ENCODE measurements around the gene C16orf87. TPM values are rescaled to one million over a fixed set of nuclear protein-coding genes. Genes with fewer than 3 reads are reported as not detected.

The C16orf87 gene
- polyA plus RNA-seq, 3 donors, result 30.9 to 34.1 (median 33.6) TPM

DNA sequence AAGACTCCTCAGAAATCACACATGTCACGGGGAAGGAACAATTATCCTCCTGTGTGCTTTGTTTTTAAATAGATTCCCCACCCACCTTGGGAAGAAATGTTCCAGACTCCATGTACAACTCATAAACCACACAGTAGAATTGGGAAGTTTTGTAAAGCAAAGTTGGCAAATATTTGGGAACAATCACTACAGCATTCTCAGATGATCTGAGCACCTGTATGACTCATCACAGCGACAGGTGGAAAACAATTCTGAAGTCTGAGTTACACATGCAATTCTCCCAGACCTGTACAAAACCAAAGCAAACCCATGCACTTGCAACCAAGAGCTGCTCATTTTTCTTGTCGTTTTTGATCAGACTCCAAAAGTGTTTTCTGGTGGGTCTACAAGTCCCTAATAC is 68.4 kb downstream of the C16orf87 start:
- DNase-seq (ENCODE audit: low read depth in 3 of 3, low spot score in 2 of 3), result no peak

DNA sequence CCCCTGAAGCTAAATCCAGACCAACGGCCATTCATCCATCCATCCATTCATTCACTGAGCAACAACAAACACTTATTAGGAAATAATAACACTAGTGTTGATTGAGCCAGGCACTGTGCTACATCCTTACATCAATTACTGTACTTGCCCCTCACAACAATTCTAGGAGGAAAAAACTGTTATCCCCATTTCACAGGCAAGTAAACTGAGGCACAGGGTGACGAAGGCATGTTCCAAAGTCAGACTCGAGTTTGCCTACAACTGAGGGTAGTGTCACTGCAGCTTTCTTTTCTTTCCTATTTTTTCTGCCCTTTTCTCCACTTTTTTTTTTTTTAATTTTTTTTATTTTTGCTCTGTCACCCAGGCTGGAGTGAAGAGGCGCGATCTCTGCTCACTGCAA is 71.7 kb downstream of the C16orf87 start:
- no peak for DNase-seq (ENCODE audit: low read depth in 3 of 3, low spot score in 2 of 3)

DNA sequence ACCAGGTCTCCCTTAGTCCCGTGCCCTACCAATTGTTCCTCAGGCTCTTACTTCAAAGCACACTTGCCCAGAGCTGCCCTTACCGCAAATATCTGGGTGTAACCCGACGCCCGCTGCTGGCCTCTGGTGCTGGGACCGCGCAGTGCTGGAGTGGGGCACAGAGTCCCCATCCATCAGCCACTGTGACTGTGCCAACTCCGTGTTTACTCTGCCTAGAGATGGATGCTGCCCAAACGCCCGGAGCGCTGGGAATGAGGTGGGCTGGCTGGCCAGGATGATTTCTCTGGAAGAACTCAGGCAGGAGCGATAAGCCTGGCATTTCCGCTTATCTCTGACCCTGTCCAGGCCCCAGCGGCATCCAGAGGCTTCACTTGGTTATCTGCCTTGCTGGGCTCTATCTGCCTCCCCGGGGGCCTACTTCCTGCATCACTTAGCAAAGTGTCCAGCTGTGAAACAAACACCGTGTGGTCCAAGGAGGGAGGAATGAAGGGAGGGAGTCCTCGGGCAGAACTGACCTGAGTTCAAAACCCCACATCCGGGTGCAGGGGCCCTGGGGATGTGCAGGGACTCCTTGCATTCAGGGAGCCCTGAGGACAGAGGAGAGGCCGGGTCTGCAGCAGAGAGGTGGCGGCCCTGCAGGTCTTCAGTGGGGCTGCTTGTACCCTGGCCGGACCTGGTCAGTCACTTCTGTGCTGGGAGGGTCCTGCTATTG is 73.5 kb downstream of the C16orf87 start:
- DNase-seq (ENCODE audit: low read depth in 3 of 3, low spot score in 2 of 3), result no peak

DNA sequence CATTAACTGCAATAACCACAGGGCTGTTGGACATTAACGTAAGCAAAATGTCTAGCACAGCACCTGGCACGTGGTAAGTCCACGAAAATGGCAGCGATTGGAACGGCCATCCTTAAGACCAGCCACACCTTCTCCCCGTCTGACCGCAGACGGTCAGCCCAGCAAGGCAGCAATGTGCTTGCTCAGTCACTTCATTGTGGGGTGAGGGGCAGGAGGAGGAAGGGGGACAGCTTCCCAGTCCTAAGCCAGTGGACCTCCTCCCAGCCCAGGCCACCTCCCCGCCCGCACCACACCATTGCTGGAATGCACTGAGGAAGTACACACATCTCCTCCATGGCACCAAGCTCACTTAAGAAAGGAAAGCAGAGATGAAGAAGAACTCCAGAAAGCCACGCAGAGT is 74.2 kb downstream of the C16orf87 start:
- DNase-seq (ENCODE audit: low read depth in 3 of 3, low spot score in 2 of 3), result no peak

DNA sequence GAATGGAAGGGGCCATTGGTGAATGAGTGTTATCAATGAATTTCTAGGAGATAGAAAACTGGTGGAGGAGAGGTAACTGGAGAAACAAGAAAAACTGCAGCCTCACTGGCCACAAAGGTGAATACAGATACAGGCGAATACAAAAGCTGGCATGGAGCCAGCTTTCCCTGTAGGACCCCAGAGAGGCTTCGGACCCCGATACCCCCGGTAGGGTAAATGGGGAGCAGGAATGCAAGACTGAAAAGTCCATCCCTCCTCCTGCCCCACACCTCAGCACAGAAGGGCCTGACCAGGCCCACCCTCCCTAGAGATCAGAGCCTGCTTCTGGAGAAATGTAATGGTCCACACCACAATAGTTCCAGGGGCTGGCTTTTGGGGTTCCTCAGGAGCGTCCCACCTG is 78.0 kb downstream of the C16orf87 start:
- DNase-seq (ENCODE audit: low read depth in 3 of 3, low spot score in 2 of 3), result no peak

DNA sequence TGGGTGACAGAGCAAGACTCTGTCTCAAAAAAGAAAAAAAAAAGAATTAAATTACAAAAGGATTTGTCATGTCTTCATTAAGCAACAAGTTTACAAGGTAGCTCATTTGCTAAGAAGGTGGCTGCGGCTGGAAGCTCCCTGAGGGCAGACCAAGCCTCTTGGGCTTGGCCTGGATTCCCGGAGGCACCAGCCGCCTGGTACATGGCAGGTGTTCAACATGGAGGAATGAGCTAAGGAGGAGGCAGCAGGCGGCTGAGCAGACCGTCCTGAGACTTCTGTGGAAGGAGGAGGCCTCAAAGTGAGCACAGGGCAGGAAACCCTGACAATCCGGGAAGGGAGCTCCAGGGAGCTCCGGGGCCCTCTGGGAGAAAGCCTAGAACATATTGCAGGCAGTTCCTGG is 79.6 kb downstream of the C16orf87 start:
- no peak for DNase-seq (ENCODE audit: low read depth in 3 of 3, low spot score in 2 of 3)

DNA sequence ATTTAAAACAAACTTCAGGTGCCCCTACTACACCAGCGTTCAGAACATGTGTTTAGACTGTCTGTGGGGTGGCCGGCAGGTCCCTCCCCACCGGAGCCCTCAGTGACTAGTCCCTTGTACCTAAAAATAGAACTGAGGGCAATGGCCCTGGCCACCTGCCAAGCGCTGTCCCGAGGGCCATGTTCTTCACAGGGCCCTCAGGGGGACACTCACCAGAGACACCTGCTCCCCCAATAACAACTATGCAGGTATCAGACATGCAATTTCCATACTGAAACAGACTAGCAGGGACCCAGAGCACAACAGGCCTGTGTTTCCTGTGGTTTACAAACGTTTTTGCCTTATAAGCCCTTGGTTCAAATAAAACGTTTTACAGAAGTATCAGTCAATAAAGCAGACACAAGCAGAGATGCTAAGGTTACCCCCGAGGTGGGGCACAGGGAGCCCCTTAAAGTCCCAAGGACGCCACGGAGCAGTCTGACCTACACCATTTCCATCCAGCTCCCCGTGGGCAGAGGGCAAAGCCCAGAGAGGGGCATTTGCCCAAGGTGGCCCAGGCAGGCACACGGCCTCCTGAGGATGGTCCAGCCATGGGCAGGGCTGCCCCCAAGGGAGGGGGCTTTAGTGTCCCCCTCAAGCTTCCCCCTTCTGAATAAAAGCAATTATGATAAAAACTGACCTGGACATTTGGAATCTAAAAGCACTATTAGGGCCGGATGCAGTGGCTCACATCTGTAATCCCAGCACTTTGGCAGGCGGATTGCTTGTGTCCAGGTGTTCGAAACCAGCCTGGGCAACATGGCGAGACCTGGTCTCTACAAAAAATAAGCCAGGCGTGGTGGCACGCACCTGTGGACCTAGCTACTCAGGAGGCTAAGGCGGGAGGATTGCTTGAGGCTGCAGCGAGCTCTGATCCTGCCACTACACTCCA is 81.9 kb downstream of the C16orf87 start:
- no peak for DNase-seq (ENCODE audit: low read depth in 3 of 3, low spot score in 2 of 3)

DNA sequence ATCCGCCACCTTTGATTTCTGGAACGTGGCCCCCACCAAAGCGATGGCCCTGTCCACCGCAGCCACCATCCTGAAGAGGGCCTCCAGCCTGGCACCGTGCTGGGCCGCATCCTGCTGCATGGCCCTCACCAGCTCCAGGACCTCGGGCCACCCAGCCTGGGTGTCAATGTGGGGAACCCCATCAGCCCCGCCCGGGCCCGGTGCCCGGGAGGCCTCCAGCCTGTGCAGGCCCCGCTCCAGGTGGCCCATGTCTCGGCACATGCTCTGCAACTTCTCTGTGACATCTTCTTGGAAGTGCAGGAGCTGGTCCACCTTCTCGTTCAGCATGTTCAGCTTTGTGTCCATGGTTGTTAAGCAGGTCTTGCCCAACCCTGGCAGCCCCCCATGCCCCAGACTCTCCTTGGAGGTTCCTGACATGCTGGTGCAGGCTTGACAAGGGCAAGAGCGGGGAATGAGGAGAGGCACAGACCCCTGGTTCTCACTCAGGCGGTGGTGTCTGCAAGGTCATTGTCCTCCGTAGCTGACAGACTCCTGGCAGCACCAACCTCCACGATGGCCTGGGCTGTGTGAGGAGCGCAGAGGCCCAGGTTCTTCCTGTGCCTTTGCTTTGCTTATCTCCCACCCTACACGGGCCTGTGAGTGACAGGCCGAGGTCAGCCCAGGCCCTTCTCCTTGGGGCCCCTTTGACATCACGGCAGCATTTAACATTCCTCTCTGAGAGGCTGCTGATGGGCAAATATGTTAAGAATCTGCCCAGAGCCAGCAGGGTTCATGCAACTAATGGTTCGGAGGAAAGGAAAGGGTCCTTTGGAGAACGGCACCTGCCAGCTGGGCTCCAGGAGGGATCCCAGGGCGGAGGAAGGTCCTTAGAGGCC is 83.0 kb downstream of the C16orf87 start, which contains the start of gene MYLK3:
Gene MYLK3 (minus strand): TSS at position 568 of the 875 bp plus-strand sequence. CDS start 151 bp downstream, at position 417.
- DNase-seq (ENCODE audit: low read depth in 3 of 3, low spot score in 2 of 3), result no peak

DNA sequence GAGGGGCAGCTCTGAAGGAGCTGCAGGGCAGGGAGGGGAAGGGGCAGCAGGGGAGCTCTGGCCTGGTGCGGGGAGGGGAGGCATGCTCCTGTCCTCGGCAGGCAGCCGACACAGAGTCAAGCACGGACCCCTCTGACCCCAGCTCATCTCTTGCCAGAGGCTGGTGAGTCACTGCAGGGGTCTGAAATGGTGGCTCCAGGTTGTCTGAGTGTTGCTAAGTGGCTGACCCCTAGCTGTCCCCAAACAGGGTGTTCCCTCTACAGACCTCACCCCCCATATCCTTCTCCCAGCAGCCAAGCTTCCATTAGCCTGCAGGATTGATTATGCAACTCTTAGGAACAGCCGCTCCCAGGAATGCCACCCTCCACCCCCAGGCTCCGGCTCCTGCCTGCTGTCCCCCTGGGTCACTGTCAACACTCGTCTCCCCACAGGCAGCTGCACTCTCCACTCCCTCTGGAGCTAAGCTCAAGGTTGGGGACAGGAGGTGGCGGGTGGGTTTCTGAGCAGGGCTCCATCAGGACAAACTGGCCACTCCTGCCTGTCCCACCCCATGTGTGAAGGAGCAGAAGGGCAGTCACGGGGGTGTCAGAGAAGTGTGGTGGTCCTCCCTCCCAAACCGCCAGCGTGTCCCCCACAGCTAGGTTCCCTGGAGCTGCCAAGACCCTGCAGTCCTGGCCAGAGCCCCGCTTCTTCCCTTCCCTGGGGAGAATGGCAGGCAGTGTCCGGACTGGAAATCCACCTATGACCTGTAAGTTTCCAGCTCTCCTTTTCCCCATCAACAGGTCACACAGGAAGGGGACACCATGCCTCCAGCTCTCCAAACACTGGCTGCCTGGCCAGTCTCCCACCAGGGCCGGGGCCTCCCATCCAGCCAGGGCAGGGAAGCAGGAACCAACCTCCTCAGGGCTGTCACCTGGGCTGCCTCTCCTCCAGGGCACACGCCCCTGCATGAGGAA is 83.9 kb downstream of the C16orf87 start:
- no peak for DNase-seq (ENCODE audit: low read depth in 3 of 3, low spot score in 2 of 3)

Other genes with a start within 250 kb of the C16orf87 start
- gene SHCBP1, start 209.8 kb downstream of the C16orf87 start, polyA plus RNA-seq (ENCODE audit: insufficient read length in 3 of 3), result 10 to 100 TPM in 1 of 3 donors, 1 to 10 TPM in 2; 8.3 to 13.4 (median 9.3) TPM
- gene VPS35, start 142.0 kb downstream of the C16orf87 start, polyA plus RNA-seq (ENCODE audit: insufficient read length in 3 of 3), result 100 to 1,000 TPM; 169 to 192 (median 171) TPM
- gene ORC6, start 141.5 kb downstream of the C16orf87 start, polyA plus RNA-seq (ENCODE audit: insufficient read length in 3 of 3), result 10 to 100 TPM; 17.4 to 20.8 (median 18.3) TPM
- 1 to 10 TPM in 1 of 3 donors, under 1 TPM in 2; 0.76 to 1.2 (median 0.83) TPM for gene MYLK3, start 82.8 kb downstream of the C16orf87 start, polyA plus RNA-seq (ENCODE audit: insufficient read length in 3 of 3)
- 10 to 100 TPM; 23.7 to 27.2 (median 24.9) TPM for gene GPT2, start 53.2 kb upstream of the C16orf87 start, polyA plus RNA-seq (ENCODE audit: insufficient read length in 3 of 3)
- 10 to 100 TPM; 92.5 to 95.4 (median 93.4) TPM for gene DNAJA2, start 142.5 kb upstream of the C16orf87 start, polyA plus RNA-seq (ENCODE audit: insufficient read length in 3 of 3)

All from right renal cortex interstitium (tissue), 3 donors.